ENCODE measurements around the gene SIRPA.

The SIRPA gene

GRCh38 chr20:1931830-1932229 is 36.6 kb downstream of the SIRPA start:
- Histone ChIP-seq H3K9me3 (ENCODE audit: insufficient read depth, low read length) (no peaks in the 10 kb centered on the region), H3K4me1 (ENCODE audit: insufficient read depth, insufficient read length) (peaks cover 7% of the 10 kb centered on the region), H3K36me3 (ENCODE audit: insufficient read depth, insufficient read length, low read length) (no peaks in the 10 kb centered on the region), H3K4me3 (ENCODE audit: insufficient read length, low read depth) (no peak overlapping the region), H3K9ac (ENCODE audit: insufficient read length, low read depth) (no peak overlapping the region), H3K27me3 (ENCODE audit: insufficient read depth, insufficient read length) (no peaks in the 10 kb centered on the region)
- TF ChIP-seq YY1 (IDR thresholded peaks at IDR 0.05; ENCODE audit: insufficient read depth, insufficient read length) (no peak), SUZ12 (IDR thresholded peaks at IDR 0.05; ENCODE audit: extremely low read depth, insufficient read depth, insufficient read length) (no peak), ZNF274 (IDR thresholded peaks at IDR 0.05; ENCODE audit: low read depth, low read length) (no peak)
- no peak for DNase-seq (ENCODE audit: low read depth, low spot score)

- TF ChIP-seq YY1 (IDR thresholded peaks at IDR 0.05; ENCODE audit: insufficient read depth, insufficient read length): no peak
- TF ChIP-seq ZNF274 (IDR thresholded peaks at IDR 0.05; ENCODE audit: low read depth, low read length): no peak
- no peak for TF ChIP-seq SUZ12 (IDR thresholded peaks at IDR 0.05; ENCODE audit: extremely low read depth, insufficient read depth, insufficient read length)
- H3K4me1 ChIP-seq (ENCODE audit: insufficient read depth, insufficient read length): peaks cover 7% of the 10 kb centered on the region
- DNase-seq (ENCODE audit: low read depth, low spot score): no peak
These were observed 37.8 kb downstream of the SIRPA start for GRCh38 chr20:1932971-1933370.

GRCh38 chr20:1933465-1933870 is 38.3 kb downstream of the SIRPA start:
- H3K4me1 ChIP-seq (ENCODE audit: insufficient read depth, insufficient read length): peaks cover 7% of the 10 kb centered on the region
- TF ChIP-seq SUZ12 (IDR thresholded peaks at IDR 0.05; ENCODE audit: extremely low read depth, insufficient read depth, insufficient read length) (no peak), YY1 (IDR thresholded peaks at IDR 0.05; ENCODE audit: insufficient read depth, insufficient read length) (no peak), ZNF274 (IDR thresholded peaks at IDR 0.05; ENCODE audit: low read depth, low read length) (no peak)
- H3K9me3 ChIP-seq (ENCODE audit: insufficient read depth, low read length): no peaks in the 10 kb centered on the region
- H3K27me3 ChIP-seq (ENCODE audit: insufficient read depth, insufficient read length): no peaks in the 10 kb centered on the region
- H3K4me3 ChIP-seq (ENCODE audit: insufficient read length, low read depth): no peak overlapping the region
- DNase-seq (ENCODE audit: low read depth, low spot score): no peak
- H3K36me3 ChIP-seq (ENCODE audit: insufficient read depth, insufficient read length, low read length): peaks cover 3% of the 10 kb centered on the region
- H3K9ac ChIP-seq (ENCODE audit: insufficient read length, low read depth): no peak overlapping the region

More at GRCh38 chr20:1932971-1933370, 37.8 kb downstream of the SIRPA start:
- H3K27me3 ChIP-seq (ENCODE audit: insufficient read depth, insufficient read length): no peaks in the 10 kb centered on the region
- H3K4me3 ChIP-seq (ENCODE audit: insufficient read length, low read depth): no peak overlapping the region
- no peak overlapping the region for H3K9ac ChIP-seq (ENCODE audit: insufficient read length, low read depth)
- H3K9me3 ChIP-seq (ENCODE audit: insufficient read depth, low read length): no peaks in the 10 kb centered on the region
- H3K36me3 ChIP-seq (ENCODE audit: insufficient read depth, insufficient read length, low read length): peaks cover 3% of the 10 kb centered on the region

GRCh38 chr20:1934156-1934555 is 38.9 kb downstream of the SIRPA start:
- Histone ChIP-seq H3K9me3 (ENCODE audit: insufficient read depth, low read length) (no peaks in the 10 kb centered on the region), H3K27me3 (ENCODE audit: insufficient read depth, insufficient read length) (no peaks in the 10 kb centered on the region), H3K9ac (ENCODE audit: insufficient read length, low read depth) (no peak overlapping the region), H3K4me3 (ENCODE audit: insufficient read length, low read depth) (no peak overlapping the region), H3K4me1 (ENCODE audit: insufficient read depth, insufficient read length) (peaks cover 7% of the 10 kb centered on the region), H3K36me3 (ENCODE audit: insufficient read depth, insufficient read length, low read length) (peaks cover 3% of the 10 kb centered on the region)
- DNase-seq (ENCODE audit: low read depth, low spot score): no peak
- no peak for TF ChIP-seq SUZ12 (IDR thresholded peaks at IDR 0.05; ENCODE audit: extremely low read depth, insufficient read depth, insufficient read length)
- TF ChIP-seq YY1 (IDR thresholded peaks at IDR 0.05; ENCODE audit: insufficient read depth, insufficient read length): no peak
- TF ChIP-seq ZNF274 (IDR thresholded peaks at IDR 0.05; ENCODE audit: low read depth, low read length): no peak

- no peak for DNase-seq (ENCODE audit: low read depth, low spot score)
- no peak for TF ChIP-seq SUZ12 (IDR thresholded peaks at IDR 0.05; ENCODE audit: extremely low read depth, insufficient read depth, insufficient read length)
- no peak for TF ChIP-seq ZNF274 (IDR thresholded peaks at IDR 0.05; ENCODE audit: low read depth, low read length)
- no peak for TF ChIP-seq YY1 (IDR thresholded peaks at IDR 0.05; ENCODE audit: insufficient read depth, insufficient read length)
- peaks cover 3% of the 10 kb centered on the region for H3K36me3 ChIP-seq (ENCODE audit: insufficient read depth, insufficient read length, low read length)
- peaks cover 2% of the 10 kb centered on the region for H3K4me1 ChIP-seq (ENCODE audit: insufficient read depth, insufficient read length)
- H3K27me3 ChIP-seq (ENCODE audit: insufficient read depth, insufficient read length): no peaks in the 10 kb centered on the region
- no peak overlapping the region for H3K4me3 ChIP-seq (ENCODE audit: insufficient read length, low read depth)
- H3K9me3 ChIP-seq (ENCODE audit: insufficient read depth, low read length): no peaks in the 10 kb centered on the region
- no peak overlapping the region for H3K9ac ChIP-seq (ENCODE audit: insufficient read length, low read depth)
These were observed 39.7 kb downstream of the SIRPA start for GRCh38 chr20:1934721-1935573.

GRCh38 chr20:1935696-1936366 is 40.6 kb downstream of the SIRPA start:
- Histone ChIP-seq H3K9me3 (ENCODE audit: insufficient read depth, low read length) (no peaks in the 10 kb centered on the region), H3K4me3 (ENCODE audit: insufficient read length, low read depth) (no peak overlapping the region), H3K4me1 (ENCODE audit: insufficient read depth, insufficient read length) (peaks cover 2% of the 10 kb centered on the region), H3K9ac (ENCODE audit: insufficient read length, low read depth) (no peak overlapping the region), H3K36me3 (ENCODE audit: insufficient read depth, insufficient read length, low read length) (peaks cover 3% of the 10 kb centered on the region), H3K27me3 (ENCODE audit: insufficient read depth, insufficient read length) (no peaks in the 10 kb centered on the region)
- no peak for DNase-seq (ENCODE audit: low read depth, low spot score)
- no peak for TF ChIP-seq YY1 (IDR thresholded peaks at IDR 0.05; ENCODE audit: insufficient read depth, insufficient read length)
- TF ChIP-seq ZNF274 (IDR thresholded peaks at IDR 0.05; ENCODE audit: low read depth, low read length): no peak
- TF ChIP-seq SUZ12 (IDR thresholded peaks at IDR 0.05; ENCODE audit: extremely low read depth, insufficient read depth, insufficient read length): no peak

All from NT2/D1 (cell line).